SU-DHL-6 (cell line): ENCODE measurements around the gene HHAT.

ENCODE experiments used
- H2AFZ ChIP-seq: fragments of 200-600 bp; sonication (generic); 2 replicates; pipeline ENCODE4 v1.6.1; 2014; ENCODE audit warnings: low read depth, mild to moderate bottlenecking, moderate library complexity, mixed read lengths, antibody characterized with exemption, low read length; ENCODE audit not compliant: severe bottlenecking
- H3F3A ChIP-seq: fragments of 200-600 bp; shearing (Covaris generic); 2 replicates; pipeline ENCODE4 v1.6.0; 2016; ENCODE audit warnings: antibody characterized with exemption, mild to moderate bottlenecking; ENCODE audit not compliant: insufficient read depth
- H3K27ac ChIP-seq: fragments of 200-600 bp; sonication (generic); 2 replicates; pipeline ENCODE4 v1.5.1; 2016; ENCODE audit warnings: low read depth, mild to moderate bottlenecking, low read length, moderate library complexity, mixed read lengths
- H3K27me3 ChIP-seq: fragments of 200-600 bp; sonication (generic), shearing (Covaris generic); 2 replicates; pipeline ENCODE4 v1.6.0; 2014; ENCODE audit warnings: mild to moderate bottlenecking, low read length
- H3K36me3 ChIP-seq: fragments of 200-600 bp; sonication (generic); 2 replicates; pipeline ENCODE4 v1.6.1; 2014; ENCODE audit warnings: mild to moderate bottlenecking, low read length, mixed read lengths
- H3K4me2 ChIP-seq: fragments of 300-600, 200-600 bp; shearing (Covaris generic), sonication (generic); 2 replicates; pipeline ENCODE4 v1.6.0; 2014; ENCODE audit warnings: low read length, low read depth, mild to moderate bottlenecking; ENCODE audit not compliant: poor library complexity, severe bottlenecking
- H3K4me3 ChIP-seq: fragments of 200-600 bp; sonication (generic); 2 replicates; pipeline ENCODE4 v1.5.1; 2014; ENCODE audit warnings: antibody characterized with exemption, low read length, mild to moderate bottlenecking, mixed read lengths; ENCODE audit not compliant: insufficient read depth, poor library complexity, severe bottlenecking
- H3K79me2 ChIP-seq: fragments of 200-600 bp; sonication (generic); 2 replicates; pipeline ENCODE4 v1.6.1; 2014; ENCODE audit warnings: mild to moderate bottlenecking, low read length, moderate library complexity; ENCODE audit not compliant: insufficient read depth
- H3K9ac ChIP-seq: fragments of 200-600 bp; sonication (generic); 2 replicates; pipeline ENCODE4 v1.7.0; 2014; ENCODE audit warnings: mild to moderate bottlenecking, low read length
- H3K9me2 ChIP-seq: fragments of 200-600 bp; sonication (generic); replicated peaks from 2 replicates; pipeline ENCODE4 v1.6.1; 2014; ENCODE audit warnings: low read length; ENCODE audit not compliant: insufficient read depth
- H3K9me3 ChIP-seq: fragments of 200-600 bp; sonication (generic); 2 replicates; pipeline ENCODE4 v1.6.1; 2014; ENCODE audit warnings: low read length, mixed read lengths; ENCODE audit not compliant: insufficient read depth
- H4K20me1 ChIP-seq: fragments of 200-600 bp; sonication (generic); 2 replicates; pipeline ENCODE4 v1.6.1; 2014; ENCODE audit warnings: low read depth, mild to moderate bottlenecking, antibody characterized with exemption, low read length, moderate library complexity, mixed read lengths
- EZH2phosphoT487 ChIP-seq: fragments of 200-600 bp; sonication (generic), shearing (Covaris generic); conservative IDR thresholded peaks from 2 replicates; pipeline ENCODE4 v1.6.1; 2018; ENCODE audit warnings: mild to moderate bottlenecking, antibody characterized with exemption, low read length, moderate library complexity, mixed read lengths
- TF ChIP-seq, protein P1 (sequence below): fragments of 200-600 bp; sonication (generic); IDR thresholded peaks from one replicate; pipeline ENCODE4 v1.5.1; 2017; ENCODE audit warnings: antibody characterized with exemption, mild to moderate bottlenecking, low read length, moderate library complexity; ENCODE audit not compliant: insufficient read depth, poor library complexity, severe bottlenecking

Gene HHAT

GRCh38 chr1:210648588-210649269, 320.0 kb downstream of the HHAT start:
- TF ChIP-seq EZH2phosphoT487: no peak
- TF ChIP-seq, protein P1, sequence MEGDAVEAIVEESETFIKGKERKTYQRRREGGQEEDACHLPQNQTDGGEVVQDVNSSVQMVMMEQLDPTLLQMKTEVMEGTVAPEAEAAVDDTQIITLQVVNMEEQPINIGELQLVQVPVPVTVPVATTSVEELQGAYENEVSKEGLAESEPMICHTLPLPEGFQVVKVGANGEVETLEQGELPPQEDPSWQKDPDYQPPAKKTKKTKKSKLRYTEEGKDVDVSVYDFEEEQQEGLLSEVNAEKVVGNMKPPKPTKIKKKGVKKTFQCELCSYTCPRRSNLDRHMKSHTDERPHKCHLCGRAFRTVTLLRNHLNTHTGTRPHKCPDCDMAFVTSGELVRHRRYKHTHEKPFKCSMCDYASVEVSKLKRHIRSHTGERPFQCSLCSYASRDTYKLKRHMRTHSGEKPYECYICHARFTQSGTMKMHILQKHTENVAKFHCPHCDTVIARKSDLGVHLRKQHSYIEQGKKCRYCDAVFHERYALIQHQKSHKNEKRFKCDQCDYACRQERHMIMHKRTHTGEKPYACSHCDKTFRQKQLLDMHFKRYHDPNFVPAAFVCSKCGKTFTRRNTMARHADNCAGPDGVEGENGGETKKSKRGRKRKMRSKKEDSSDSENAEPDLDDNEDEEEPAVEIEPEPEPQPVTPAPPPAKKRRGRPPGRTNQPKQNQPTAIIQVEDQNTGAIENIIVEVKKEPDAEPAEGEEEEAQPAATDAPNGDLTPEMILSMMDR: no peak
- Histone ChIP-seq H3K9me2 (no peaks in the 10 kb centered on the region), H3K9me3 (no peaks in the 10 kb centered on the region), H3K79me2 (no peaks in the 10 kb centered on the region), H3K9ac (no peak overlapping the region), H3F3A (no peaks in the 10 kb centered on the region), H3K27ac (no peak overlapping the region), H3K27me3 (no peaks in the 10 kb centered on the region), H2AFZ (no peak overlapping the region), H4K20me1 (no peaks in the 10 kb centered on the region), H3K4me3 (no peak overlapping the region), H3K36me3 (no peaks in the 10 kb centered on the region), H3K4me2 (no peak overlapping the region)

GRCh38 chr1:210650403-210650802, 321.7 kb downstream of the HHAT start:
- TF ChIP-seq, protein P1: no peak
- no peak for TF ChIP-seq EZH2phosphoT487
- Histone ChIP-seq H3K4me2 (no peak overlapping the region), H3K27ac (no peak overlapping the region), H3K9me3 (no peaks in the 10 kb centered on the region), H3K4me3 (no peak overlapping the region), H3K9ac (no peak overlapping the region), H3K36me3 (no peaks in the 10 kb centered on the region), H4K20me1 (no peaks in the 10 kb centered on the region), H3F3A (no peaks in the 10 kb centered on the region), H2AFZ (no peak overlapping the region), H3K79me2 (no peaks in the 10 kb centered on the region), H3K9me2 (no peaks in the 10 kb centered on the region), H3K27me3 (no peaks in the 10 kb centered on the region)

DNA sequence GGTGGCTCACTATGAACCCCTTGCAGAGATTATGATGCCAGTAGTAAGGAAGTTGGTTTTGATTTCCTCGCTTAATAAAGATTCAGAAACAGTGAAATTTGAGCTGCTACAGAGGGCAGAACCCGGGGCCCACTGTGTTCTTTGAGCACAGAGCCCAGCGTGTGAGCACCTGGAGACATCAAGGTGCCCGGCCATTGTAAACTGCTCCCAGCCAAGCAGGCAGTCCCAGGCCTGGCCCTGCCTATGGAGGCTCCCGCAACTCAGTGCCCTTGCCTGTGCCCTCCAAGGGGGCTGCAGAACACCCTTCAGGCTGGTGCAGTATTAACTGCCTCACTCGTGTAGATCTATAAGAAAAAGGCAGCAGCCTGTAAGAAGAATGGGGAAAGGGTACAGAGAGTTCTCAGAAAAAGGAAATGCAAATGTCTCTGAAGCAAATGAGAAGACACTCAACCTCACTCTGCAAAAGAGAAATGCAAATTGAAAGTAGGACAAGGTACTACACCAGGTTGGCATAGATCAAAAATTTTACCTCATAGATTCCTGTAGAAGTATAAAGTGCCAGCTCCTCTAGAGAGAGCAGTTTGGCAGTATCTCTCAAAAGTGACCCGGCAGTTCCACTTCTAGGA, 323.7 kb downstream of the HHAT start:
- Histone ChIP-seq H3K27me3 (no peaks in the 10 kb centered on the region), H3K9me2 (no peaks in the 10 kb centered on the region), H3F3A (no peaks in the 10 kb centered on the region), H4K20me1 (no peaks in the 10 kb centered on the region), H3K4me2 (no peak overlapping the region), H3K27ac (no peak overlapping the region), H3K9ac (no peak overlapping the region), H2AFZ (no peak overlapping the region), H3K4me3 (no peak overlapping the region), H3K36me3 (no peaks in the 10 kb centered on the region), H3K79me2 (no peaks in the 10 kb centered on the region), H3K9me3 (no peaks in the 10 kb centered on the region)
- no peak for TF ChIP-seq EZH2phosphoT487
- TF ChIP-seq, protein P1: no peak
